Measurements from ENCODE around the gene OR8K5.
"Not testable (repeated sequence)": the region's sequence is repeated elsewhere in the genome, so short reads cannot be mapped to it uniquely, and the experiment has no call there.

OR8K5 gene

GRCh38 chr11:56160217-56160616 is at the start of gene OR8K5:
OR8K5 (minus strand) TSS chr11:56160317; CDS start chr11:56160317, 0 bp downstream.
- DNase-seq: no peak

- DNase-seq: no peak
Measured at GRCh38 chr11:56207790-56208189, 47.7 kb upstream of the OR8K5 start.

GRCh38 chr11:56197367-56197766 is 37.2 kb upstream of the OR8K5 start:
- DNase-seq: no peak

DNA sequence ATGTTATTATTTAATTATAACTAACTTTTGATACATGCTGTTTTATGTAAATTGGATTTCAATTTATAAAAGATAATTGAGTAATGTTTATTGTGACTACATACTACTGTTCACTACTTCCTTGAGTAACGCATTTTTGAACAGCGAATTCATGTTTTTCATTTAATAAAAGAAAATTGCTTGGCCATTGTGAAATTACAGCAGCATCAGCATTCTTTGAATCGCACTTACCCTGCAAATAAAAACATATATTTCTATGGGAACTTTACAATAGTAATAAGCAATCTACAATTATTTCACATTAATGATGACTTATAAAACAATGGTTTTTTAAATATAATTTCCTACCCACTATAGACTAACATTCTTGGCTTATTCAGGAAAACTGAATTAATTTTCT is 36.6 kb upstream of the OR8K5 start:
- DNase-seq: no peak

DNA sequence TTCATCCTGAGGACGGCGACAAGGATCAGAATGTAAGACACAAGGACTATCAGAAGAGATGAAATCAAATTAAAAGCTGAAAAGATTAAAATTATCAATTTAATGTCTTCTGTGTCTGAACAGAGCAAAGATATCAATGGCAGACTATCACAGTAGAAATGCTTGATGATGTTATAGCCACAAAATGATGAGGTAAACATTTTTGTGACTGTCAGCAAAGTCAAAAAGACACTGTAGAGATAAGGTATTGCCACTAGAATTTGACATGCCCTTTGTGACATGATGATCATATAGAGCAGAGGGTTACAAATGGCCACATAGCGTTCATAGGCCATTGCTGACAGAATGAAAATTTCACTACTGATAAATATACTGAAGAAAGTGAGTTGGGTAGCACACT is 28.5 kb upstream of the OR8K5 start:
- no peak for DNase-seq

DNA sequence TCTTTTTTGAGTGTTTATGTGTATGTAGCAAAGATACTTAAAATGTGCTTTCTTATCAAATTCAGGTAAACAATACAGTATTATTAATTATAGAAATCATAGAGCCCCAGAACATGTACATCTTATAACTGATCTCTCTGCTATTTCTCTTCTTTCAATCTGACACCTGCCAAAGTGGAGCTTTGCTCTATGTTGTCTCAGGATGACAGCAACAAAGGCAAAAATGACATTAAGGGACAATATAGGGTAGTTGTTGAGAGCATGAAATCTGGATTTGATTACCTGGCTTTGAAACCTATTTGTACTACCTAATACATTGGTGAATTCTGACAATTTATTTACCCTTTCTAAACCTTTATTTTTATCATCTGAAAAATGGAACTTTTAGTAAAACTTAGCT is 23.3 kb upstream of the OR8K5 start:
- no peak for DNase-seq

DNA sequence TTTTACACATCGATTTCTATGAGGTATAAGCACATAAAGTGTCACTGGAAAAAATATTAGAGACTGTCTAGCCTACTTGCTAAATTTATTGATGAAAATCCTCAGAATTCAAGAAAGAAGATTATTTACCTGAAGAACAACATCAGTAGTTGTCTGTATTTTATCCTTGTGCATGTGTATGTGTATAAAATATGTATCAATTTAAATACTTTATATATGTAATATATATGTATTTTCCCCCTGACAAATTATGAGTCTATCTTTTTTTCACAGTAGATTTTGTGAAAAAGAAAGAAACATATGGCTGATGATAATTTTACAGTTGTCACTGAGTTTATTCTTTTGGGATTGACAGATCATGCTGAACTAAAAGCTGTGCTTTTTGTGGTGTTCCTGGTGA is 16.2 kb upstream of the OR8K5 start, which contains the start of gene OR5J2:
OR5J2 (plus strand) TSS at position 301 of the 400 bp plus-strand sequence; CDS start at position 301, 0 bp downstream.
- no peak for DNase-seq

GRCh38 chr11:56172256-56172830 is 12.2 kb upstream of the OR8K5 start:
- no peak for DNase-seq

- no peak for DNase-seq
Measured at GRCh38 chr11:56163804-56164203, 3.7 kb upstream of the OR8K5 start.

GRCh38 chr11:56152333-56152732 is 7.8 kb downstream of the OR8K5 start:
- DNase-seq: no peak

GRCh38 chr11:56151376-56151775 is 8.7 kb downstream of the OR8K5 start:
- no peak for DNase-seq

GRCh38 chr11:56143681-56144080 is 16.4 kb downstream of the OR8K5 start:
- not testable (repeated sequence) for DNase-seq

DNA sequence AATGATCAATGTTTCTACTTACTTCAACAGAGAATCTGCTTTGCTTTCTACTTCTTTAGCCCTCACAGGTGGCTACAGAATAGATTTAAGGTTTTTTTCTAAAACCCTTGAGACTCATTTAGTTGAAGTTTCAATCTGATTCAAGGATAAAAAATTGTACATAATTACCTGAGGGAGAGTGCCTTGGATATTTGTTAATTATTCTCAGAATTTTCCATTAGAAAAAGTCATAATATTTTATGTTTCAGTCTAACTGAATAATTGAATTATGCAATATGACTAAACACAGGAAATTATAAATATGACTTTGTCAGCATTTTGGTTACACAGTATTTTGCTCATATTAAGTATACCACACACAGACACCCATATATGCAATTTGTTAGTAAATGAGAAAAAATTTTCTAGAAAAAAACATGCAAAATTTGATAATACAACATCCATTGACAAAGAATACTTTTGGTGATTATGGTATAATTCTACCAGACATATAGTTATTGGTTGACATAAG is 19.9 kb downstream of the OR8K5 start, which contains the start of gene OR8J3:
OR8J3 (minus strand) TSS at position 51 of the 511 bp plus-strand sequence. CDS start 2,483 bp downstream, outside the sequence.
- DNase-seq: no peak

DNA sequence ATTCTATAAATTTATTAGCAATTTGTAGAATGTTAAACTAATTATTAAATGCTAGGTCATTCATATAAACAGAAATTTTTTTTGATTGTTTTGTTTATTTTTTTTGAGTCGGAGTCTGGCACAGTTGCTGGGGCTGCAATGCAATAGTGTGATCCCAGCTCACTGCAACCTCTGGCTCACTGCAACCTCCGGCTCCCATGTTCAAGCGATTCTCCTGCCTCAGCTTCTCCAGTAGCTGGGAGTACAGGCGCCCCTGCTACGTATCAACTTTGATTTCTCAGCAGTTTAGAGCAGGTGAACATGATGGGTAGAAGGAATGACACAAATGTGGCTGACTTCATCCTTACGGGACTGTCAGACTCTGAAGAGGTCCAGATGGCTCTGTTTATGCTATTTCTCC is 38.0 kb downstream of the OR8K5 start, which contains the start of gene OR8H3:
OR8H3 (plus strand) TSS at position 301 of the 400 bp plus-strand sequence; CDS start at position 301, 0 bp downstream.
- no peak for DNase-seq
